WTC11 (cell line): Measurements from ENCODE around the gene SPTLC2. TPM values are rescaled to one million over a fixed set of nuclear protein-coding genes. Genes with fewer than 3 reads are reported as not detected.

Source experiments
- ATAC-seq: fragments of 200-7000 bp; cut with Tn5 transposase; 2 replicates; pipeline ENCODE4 v1.10.0; 2021; ENCODE audit warnings: mild to moderate bottlenecking, moderate library complexity
- CTCF ChIA-PET: fragments of 300-600 bp; sonication (Branson Sonifier 250); formaldehyde crosslinking; loops from one replicate; lab custom pipeline; 2021; ENCODE audit warnings: antibody characterized with exemption; lab: Charles Lee
- POLR2A ChIA-PET: fragments of 350-600 bp; sonication (Branson Sonifier 250); formaldehyde crosslinking; loops from one replicate; lab custom pipeline; 2021; ENCODE audit warnings: antibody characterized with exemption; lab: Charles Lee
- DNase-seq: peaks from one replicate; pipeline ENCODE4 v3.0.0; 2021; ENCODE audit warnings: low spot score
- H3K27ac Mint-ChIP-seq: 2 replicates; pipeline ENCODE4 v1.8.0; 2021; ENCODE audit warnings: mixed read lengths
- H3K27me3 Mint-ChIP-seq: 2 replicates; pipeline ENCODE4 v1.8.0; 2021; ENCODE audit warnings: low read depth, mild to moderate bottlenecking, moderate library complexity, mixed read lengths
- H3K36me3 Mint-ChIP-seq: 2 replicates; pipeline ENCODE4 v1.8.0; 2021; ENCODE audit warnings: mixed read lengths
- H3K4me1 Mint-ChIP-seq: 2 replicates; pipeline ENCODE4 v1.8.0; 2022; ENCODE audit warnings: mixed read lengths
- H3K4me3 Mint-ChIP-seq: 2 replicates; pipeline ENCODE4 v1.8.0; 2021; ENCODE audit warnings: mild to moderate bottlenecking, moderate library complexity, mixed read lengths
- H3K9me3 Mint-ChIP-seq: 2 replicates; pipeline ENCODE4 v1.8.0; 2021; ENCODE audit warnings: mixed read lengths
- ATF1 ChIP-seq: sonication (generic); formaldehyde crosslinking; IDR thresholded peaks from 2 replicates; pipeline ENCODE4 v1.8.1; 2023; ENCODE audit warnings: mild to moderate bottlenecking, moderate library complexity, missing genetic modification reagents
- CREB1 ChIP-seq: sonication (generic); formaldehyde crosslinking; IDR thresholded peaks from 2 replicates; pipeline ENCODE4 v1.8.0; 2023; ENCODE audit warnings: mild to moderate bottlenecking, missing genetic modification reagents
- ESRRA ChIP-seq: sonication (generic); formaldehyde crosslinking; IDR thresholded peaks from 2 replicates; pipeline ENCODE4 v1.8.1; 2022; ENCODE audit warnings: mild to moderate bottlenecking, missing genetic modification reagents, borderline replicate concordance
- GRHL2 ChIP-seq: fragments of 250-450 bp; sonication (Bioruptor Pico); IDR thresholded peaks from 2 replicates; pipeline ENCODE4 v1.8.0; 2022; ENCODE audit warnings: mild to moderate bottlenecking, moderate library complexity; ENCODE audit not compliant: insufficient replicate concordance, severe bottlenecking
- GTF2I ChIP-seq: fragments of 250-450 bp; sonication (Bioruptor Pico); conservative IDR thresholded peaks from 2 replicates; pipeline ENCODE4 v1.4.0; 2021; ENCODE audit warnings: mild to moderate bottlenecking
- HMGA2 ChIP-seq: fragments of 250-450 bp; sonication (Bioruptor Pico); IDR thresholded peaks from 2 replicates; pipeline ENCODE4 v1.4.0; 2021; ENCODE audit warnings: mild to moderate bottlenecking, moderate library complexity
- IRF2 ChIP-seq: sonication (generic); formaldehyde crosslinking; IDR thresholded peaks from 2 replicates; pipeline ENCODE4 v1.8.0; 2022; ENCODE audit warnings: low read depth, missing genetic modification reagents, borderline replicate concordance
- SMAD3 ChIP-seq: sonication (generic); formaldehyde crosslinking; IDR thresholded peaks from 2 replicates; pipeline ENCODE4 v1.8.0; 2022; ENCODE audit warnings: missing genetic modification reagents, mild to moderate bottlenecking, borderline replicate concordance
- TCF7 ChIP-seq: sonication (generic); formaldehyde crosslinking; IDR thresholded peaks from 2 replicates; pipeline ENCODE4 v1.8.0; 2022; ENCODE audit warnings: mild to moderate bottlenecking, low read depth, missing genetic modification reagents, moderate library complexity
- TEAD4 ChIP-seq: sonication (generic); formaldehyde crosslinking; IDR thresholded peaks from 2 replicates; pipeline ENCODE4 v1.8.0; 2022; ENCODE audit warnings: mild to moderate bottlenecking, missing genetic modification reagents
- ZNF396 ChIP-seq: fragments of 250-450 bp; sonication (Bioruptor Pico); IDR thresholded peaks from 2 replicates; pipeline ENCODE4 v1.8.0; 2021; ENCODE audit warnings: mild to moderate bottlenecking, moderate library complexity, borderline replicate concordance
- ZNF671 ChIP-seq: fragments of 250-450 bp; sonication (Bioruptor Pico); IDR thresholded peaks from 2 replicates; pipeline ENCODE4 v1.8.0; 2021; ENCODE audit warnings: mild to moderate bottlenecking
- total RNA-seq: library from RNA; stranded (reverse); gene quantifications from 3 replicates; pipeline ENCODE4 v1.2.3, GENCODE V29; 2021
- TF ChIP-seq, protein P1 (sequence below): fragments of 200-600 bp; IDR thresholded peaks from 2 replicates; pipeline ENCODE4 v1.8.0; 2022; ENCODE audit warnings: antibody characterized with exemption
- TF ChIP-seq, protein P2 (sequence below): sonication (generic); formaldehyde crosslinking; IDR thresholded peaks from 2 replicates; pipeline ENCODE4 v1.8.0; 2023; ENCODE audit warnings: mild to moderate bottlenecking, missing genetic modification reagents
- TF ChIP-seq, protein P3 (sequence below): sonication (generic); formaldehyde crosslinking; conservative IDR thresholded peaks from 2 replicates; pipeline ENCODE4 v1.8.1; 2023; ENCODE audit warnings: mild to moderate bottlenecking, low read depth, missing genetic modification reagents, moderate library complexity
- TF ChIP-seq, protein P4 (sequence below): sonication (generic); formaldehyde crosslinking; IDR thresholded peaks from 2 replicates; pipeline ENCODE4 v1.8.1; 2022; ENCODE audit warnings: low read depth, mild to moderate bottlenecking, moderate library complexity, missing genetic modification reagents, borderline replicate concordance
- TF ChIP-seq, protein P5 (sequence below): fragments of 250-450 bp; sonication (Bioruptor Pico); IDR thresholded peaks from 2 replicates; pipeline ENCODE4 v1.8.0; 2021; ENCODE audit warnings: mild to moderate bottlenecking
- TF ChIP-seq, protein P6 (sequence below): sonication (generic); formaldehyde crosslinking; IDR thresholded peaks from 2 replicates; pipeline ENCODE4 v1.8.1; 2023; ENCODE audit warnings: mild to moderate bottlenecking, moderate library complexity, missing genetic modification reagents
- TF ChIP-seq, protein P7 (sequence below): sonication (generic); formaldehyde crosslinking; IDR thresholded peaks from 2 replicates; pipeline ENCODE4 v1.8.1; 2022; ENCODE audit warnings: mild to moderate bottlenecking, moderate library complexity, missing genetic modification reagents
- TF ChIP-seq, protein P8 (sequence below): fragments of 250-450 bp; sonication (Bioruptor Pico); IDR thresholded peaks from 2 replicates; pipeline ENCODE4 v1.9.0; 2021; ENCODE audit warnings: mild to moderate bottlenecking

Gene SPTLC2
- total RNA-seq, 1 experiment from 2014 or later, result 40.1 TPM

DNA sequence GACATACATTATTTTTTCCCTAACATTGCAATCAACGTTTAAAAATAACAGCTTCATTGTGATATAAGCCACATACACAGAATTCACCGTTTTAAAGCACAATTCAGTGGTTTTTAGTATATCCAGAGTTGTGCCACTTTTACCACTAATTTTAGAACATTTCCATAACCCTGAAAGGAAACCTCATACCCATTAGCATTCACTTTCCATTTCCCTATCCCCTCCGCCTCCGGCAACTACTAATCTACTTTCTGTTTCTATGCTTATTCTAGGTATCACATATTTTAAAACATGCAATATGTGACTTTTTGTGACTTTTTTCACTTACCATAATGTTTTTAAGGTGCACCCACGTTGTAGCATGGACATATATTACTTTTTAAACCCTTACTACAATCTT lies 62.2 kb downstream of the SPTLC2 start:
- Mint-ChIP-seq H3K9me3 (no peaks in the 10 kb centered on the region), H3K27me3 (no peaks in the 10 kb centered on the region), H3K4me1 (no peaks in the 10 kb centered on the region), H3K36me3 (peaks cover 51% of the 10 kb centered on the region), H3K4me3 (no peak overlapping the region), H3K27ac (no peak overlapping the region)
- ATAC-seq (no peak), DNase-seq (no peak)
- CTCF ChIA-PET, result interaction anchor here (1.1 to 1.3 kb wide), 2 partner anchors 61 to 431 kb away, joined by 3 read pairs; no protein-coding TSS in a partner anchor
- TF ChIP-seq ZNF671 (CRISPR knock-in tag) (no peak), TCF7 (CRISPR knock-in tag) (no peak), IRF2 (CRISPR knock-in tag) (no peak), ESRRA (CRISPR knock-in tag) (no peak), TEAD4 (CRISPR knock-in tag) (no peak), ZNF396 (CRISPR knock-in tag) (no peak), GRHL2 (CRISPR knock-in tag) (no peak), SMAD3 (no peak), ATF1 (CRISPR knock-in tag) (no peak), CREB1 (CRISPR knock-in tag) (no peak), GTF2I (CRISPR knock-in tag) (no peak), HMGA2 (CRISPR knock-in tag) (no peak)
- TF ChIP-seq, protein P1, sequence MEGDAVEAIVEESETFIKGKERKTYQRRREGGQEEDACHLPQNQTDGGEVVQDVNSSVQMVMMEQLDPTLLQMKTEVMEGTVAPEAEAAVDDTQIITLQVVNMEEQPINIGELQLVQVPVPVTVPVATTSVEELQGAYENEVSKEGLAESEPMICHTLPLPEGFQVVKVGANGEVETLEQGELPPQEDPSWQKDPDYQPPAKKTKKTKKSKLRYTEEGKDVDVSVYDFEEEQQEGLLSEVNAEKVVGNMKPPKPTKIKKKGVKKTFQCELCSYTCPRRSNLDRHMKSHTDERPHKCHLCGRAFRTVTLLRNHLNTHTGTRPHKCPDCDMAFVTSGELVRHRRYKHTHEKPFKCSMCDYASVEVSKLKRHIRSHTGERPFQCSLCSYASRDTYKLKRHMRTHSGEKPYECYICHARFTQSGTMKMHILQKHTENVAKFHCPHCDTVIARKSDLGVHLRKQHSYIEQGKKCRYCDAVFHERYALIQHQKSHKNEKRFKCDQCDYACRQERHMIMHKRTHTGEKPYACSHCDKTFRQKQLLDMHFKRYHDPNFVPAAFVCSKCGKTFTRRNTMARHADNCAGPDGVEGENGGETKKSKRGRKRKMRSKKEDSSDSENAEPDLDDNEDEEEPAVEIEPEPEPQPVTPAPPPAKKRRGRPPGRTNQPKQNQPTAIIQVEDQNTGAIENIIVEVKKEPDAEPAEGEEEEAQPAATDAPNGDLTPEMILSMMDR, result no peak
- TF ChIP-seq, protein P2, sequence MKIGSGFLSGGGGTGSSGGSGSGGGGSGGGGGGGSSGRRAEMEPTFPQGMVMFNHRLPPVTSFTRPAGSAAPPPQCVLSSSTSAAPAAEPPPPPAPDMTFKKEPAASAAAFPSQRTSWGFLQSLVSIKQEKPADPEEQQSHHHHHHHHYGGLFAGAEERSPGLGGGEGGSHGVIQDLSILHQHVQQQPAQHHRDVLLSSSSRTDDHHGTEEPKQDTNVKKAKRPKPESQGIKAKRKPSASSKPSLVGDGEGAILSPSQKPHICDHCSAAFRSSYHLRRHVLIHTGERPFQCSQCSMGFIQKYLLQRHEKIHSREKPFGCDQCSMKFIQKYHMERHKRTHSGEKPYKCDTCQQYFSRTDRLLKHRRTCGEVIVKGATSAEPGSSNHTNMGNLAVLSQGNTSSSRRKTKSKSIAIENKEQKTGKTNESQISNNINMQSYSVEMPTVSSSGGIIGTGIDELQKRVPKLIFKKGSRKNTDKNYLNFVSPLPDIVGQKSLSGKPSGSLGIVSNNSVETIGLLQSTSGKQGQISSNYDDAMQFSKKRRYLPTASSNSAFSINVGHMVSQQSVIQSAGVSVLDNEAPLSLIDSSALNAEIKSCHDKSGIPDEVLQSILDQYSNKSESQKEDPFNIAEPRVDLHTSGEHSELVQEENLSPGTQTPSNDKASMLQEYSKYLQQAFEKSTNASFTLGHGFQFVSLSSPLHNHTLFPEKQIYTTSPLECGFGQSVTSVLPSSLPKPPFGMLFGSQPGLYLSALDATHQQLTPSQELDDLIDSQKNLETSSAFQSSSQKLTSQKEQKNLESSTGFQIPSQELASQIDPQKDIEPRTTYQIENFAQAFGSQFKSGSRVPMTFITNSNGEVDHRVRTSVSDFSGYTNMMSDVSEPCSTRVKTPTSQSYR, result no peak
- TF ChIP-seq, protein P3, sequence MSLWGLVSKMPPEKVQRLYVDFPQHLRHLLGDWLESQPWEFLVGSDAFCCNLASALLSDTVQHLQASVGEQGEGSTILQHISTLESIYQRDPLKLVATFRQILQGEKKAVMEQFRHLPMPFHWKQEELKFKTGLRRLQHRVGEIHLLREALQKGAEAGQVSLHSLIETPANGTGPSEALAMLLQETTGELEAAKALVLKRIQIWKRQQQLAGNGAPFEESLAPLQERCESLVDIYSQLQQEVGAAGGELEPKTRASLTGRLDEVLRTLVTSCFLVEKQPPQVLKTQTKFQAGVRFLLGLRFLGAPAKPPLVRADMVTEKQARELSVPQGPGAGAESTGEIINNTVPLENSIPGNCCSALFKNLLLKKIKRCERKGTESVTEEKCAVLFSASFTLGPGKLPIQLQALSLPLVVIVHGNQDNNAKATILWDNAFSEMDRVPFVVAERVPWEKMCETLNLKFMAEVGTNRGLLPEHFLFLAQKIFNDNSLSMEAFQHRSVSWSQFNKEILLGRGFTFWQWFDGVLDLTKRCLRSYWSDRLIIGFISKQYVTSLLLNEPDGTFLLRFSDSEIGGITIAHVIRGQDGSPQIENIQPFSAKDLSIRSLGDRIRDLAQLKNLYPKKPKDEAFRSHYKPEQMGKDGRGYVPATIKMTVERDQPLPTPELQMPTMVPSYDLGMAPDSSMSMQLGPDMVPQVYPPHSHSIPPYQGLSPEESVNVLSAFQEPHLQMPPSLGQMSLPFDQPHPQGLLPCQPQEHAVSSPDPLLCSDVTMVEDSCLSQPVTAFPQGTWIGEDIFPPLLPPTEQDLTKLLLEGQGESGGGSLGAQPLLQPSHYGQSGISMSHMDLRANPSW (CRISPR knock-in tag), result no peak
- TF ChIP-seq, protein P4, sequence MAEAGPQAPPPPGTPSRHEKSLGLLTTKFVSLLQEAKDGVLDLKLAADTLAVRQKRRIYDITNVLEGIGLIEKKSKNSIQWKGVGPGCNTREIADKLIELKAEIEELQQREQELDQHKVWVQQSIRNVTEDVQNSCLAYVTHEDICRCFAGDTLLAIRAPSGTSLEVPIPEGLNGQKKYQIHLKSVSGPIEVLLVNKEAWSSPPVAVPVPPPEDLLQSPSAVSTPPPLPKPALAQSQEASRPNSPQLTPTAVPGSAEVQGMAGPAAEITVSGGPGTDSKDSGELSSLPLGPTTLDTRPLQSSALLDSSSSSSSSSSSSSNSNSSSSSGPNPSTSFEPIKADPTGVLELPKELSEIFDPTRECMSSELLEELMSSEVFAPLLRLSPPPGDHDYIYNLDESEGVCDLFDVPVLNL (CRISPR knock-in tag), result no peak
- TF ChIP-seq, protein P5, sequence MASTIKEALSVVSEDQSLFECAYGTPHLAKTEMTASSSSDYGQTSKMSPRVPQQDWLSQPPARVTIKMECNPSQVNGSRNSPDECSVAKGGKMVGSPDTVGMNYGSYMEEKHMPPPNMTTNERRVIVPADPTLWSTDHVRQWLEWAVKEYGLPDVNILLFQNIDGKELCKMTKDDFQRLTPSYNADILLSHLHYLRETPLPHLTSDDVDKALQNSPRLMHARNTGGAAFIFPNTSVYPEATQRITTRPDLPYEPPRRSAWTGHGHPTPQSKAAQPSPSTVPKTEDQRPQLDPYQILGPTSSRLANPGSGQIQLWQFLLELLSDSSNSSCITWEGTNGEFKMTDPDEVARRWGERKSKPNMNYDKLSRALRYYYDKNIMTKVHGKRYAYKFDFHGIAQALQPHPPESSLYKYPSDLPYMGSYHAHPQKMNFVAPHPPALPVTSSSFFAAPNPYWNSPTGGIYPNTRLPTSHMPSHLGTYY (CRISPR knock-in tag), result no peak
- TF ChIP-seq, protein P6, sequence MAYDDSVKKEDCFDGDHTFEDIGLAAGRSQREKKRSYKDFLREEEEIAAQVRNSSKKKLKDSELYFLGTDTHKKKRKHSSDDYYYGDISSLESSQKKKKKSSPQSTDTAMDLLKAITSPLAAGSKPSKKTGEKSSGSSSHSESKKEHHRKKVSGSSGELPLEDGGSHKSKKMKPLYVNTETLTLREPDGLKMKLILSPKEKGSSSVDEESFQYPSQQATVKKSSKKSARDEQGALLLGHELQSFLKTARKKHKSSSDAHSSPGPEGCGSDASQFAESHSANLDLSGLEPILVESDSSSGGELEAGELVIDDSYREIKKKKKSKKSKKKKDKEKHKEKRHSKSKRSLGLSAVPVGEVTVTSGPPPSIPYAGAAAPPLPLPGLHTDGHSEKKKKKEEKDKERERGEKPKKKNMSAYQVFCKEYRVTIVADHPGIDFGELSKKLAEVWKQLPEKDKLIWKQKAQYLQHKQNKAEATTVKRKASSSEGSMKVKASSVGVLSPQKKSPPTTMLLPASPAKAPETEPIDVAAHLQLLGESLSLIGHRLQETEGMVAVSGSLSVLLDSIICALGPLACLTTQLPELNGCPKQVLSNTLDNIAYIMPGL, result no peak
- TF ChIP-seq, protein P7, sequence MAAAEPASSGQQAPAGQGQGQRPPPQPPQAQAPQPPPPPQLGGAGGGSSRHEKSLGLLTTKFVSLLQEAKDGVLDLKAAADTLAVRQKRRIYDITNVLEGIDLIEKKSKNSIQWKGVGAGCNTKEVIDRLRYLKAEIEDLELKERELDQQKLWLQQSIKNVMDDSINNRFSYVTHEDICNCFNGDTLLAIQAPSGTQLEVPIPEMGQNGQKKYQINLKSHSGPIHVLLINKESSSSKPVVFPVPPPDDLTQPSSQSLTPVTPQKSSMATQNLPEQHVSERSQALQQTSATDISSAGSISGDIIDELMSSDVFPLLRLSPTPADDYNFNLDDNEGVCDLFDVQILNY (CRISPR knock-in tag), result no peak
- TF ChIP-seq, protein P8, sequence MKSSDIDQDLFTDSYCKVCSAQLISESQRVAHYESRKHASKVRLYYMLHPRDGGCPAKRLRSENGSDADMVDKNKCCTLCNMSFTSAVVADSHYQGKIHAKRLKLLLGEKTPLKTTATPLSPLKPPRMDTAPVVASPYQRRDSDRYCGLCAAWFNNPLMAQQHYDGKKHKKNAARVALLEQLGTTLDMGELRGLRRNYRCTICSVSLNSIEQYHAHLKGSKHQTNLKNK (CRISPR knock-in tag), result no peak
- POLR2A ChIA-PET, result no interaction called here
